ENCODE measurements around the gene PPP1R14C.

The PPP1R14C gene

GRCh38 chr6:150142670-150143515 lies at the start of gene PPP1R14C:
TSS of gene PPP1R14C (plus strand) at chr6:150143044. CDS start at chr6:150143193, 149 bp downstream.
- in situ Hi-C loops (cut with HindIII; ENCODE audit: low sequenced_read_pairs), result no loop called here

- in situ Hi-C loops (cut with HindIII; ENCODE audit: low sequenced_read_pairs), result loop anchor here (25.0 kb wide), 1 partner anchor 269 kb away; the partner anchor contains the start of gene IYD
Measured at GRCh38 chr6:150093397-150093796, 49.4 kb upstream of the PPP1R14C start.

- in situ Hi-C loops (cut with HindIII; ENCODE audit: low sequenced_read_pairs), result loop anchor here (25.0 kb wide), 1 partner anchor 264 kb away; the partner anchor contains the start of gene IYD
Measured at GRCh38 chr6:150098155-150098554, 44.7 kb upstream of the PPP1R14C start.

- in situ Hi-C loops (cut with HindIII; ENCODE audit: low sequenced_read_pairs), result loop anchor here (25.0 kb wide), 1 partner anchor 263 kb away; the partner anchor contains the start of gene IYD
Measured at GRCh38 chr6:150099546-150099945, 43.3 kb upstream of the PPP1R14C start.

GRCh38 chr6:150099953-150100352 lies 42.9 kb upstream of the PPP1R14C start:
- in situ Hi-C loops (cut with HindIII; ENCODE audit: low sequenced_read_pairs), result loop anchor here (25.0 kb wide), 1 partner anchor 262 kb away; the partner anchor contains the start of gene IYD

GRCh38 chr6:150100745-150101144 lies 42.1 kb upstream of the PPP1R14C start:
- in situ Hi-C loops (cut with HindIII; ENCODE audit: low sequenced_read_pairs), result no loop called here

- in situ Hi-C loops (cut with HindIII; ENCODE audit: low sequenced_read_pairs), result no loop called here
Measured at GRCh38 chr6:150102750-150103270, 40.0 kb upstream of the PPP1R14C start.

- in situ Hi-C loops (cut with HindIII; ENCODE audit: low sequenced_read_pairs), result no loop called here
Measured at GRCh38 chr6:150112233-150112632, 30.6 kb upstream of the PPP1R14C start.

GRCh38 chr6:150115769-150116168 lies 27.1 kb upstream of the PPP1R14C start:
- in situ Hi-C loops (cut with HindIII; ENCODE audit: low sequenced_read_pairs), result no loop called here

- in situ Hi-C loops (cut with HindIII; ENCODE audit: low sequenced_read_pairs), result no loop called here
Measured at GRCh38 chr6:150116200-150116800, 26.5 kb upstream of the PPP1R14C start.

- in situ Hi-C loops (cut with HindIII; ENCODE audit: low sequenced_read_pairs), result no loop called here
Measured at GRCh38 chr6:150118203-150118602, 24.6 kb upstream of the PPP1R14C start.

- in situ Hi-C loops (cut with HindIII; ENCODE audit: low sequenced_read_pairs), result no loop called here
Measured at GRCh38 chr6:150118627-150119026, 24.2 kb upstream of the PPP1R14C start.

- in situ Hi-C loops (cut with HindIII; ENCODE audit: low sequenced_read_pairs), result no loop called here
Measured at GRCh38 chr6:150119173-150119572, 23.7 kb upstream of the PPP1R14C start.

GRCh38 chr6:150123645-150124044 lies 19.2 kb upstream of the PPP1R14C start:
- in situ Hi-C loops (cut with HindIII; ENCODE audit: low sequenced_read_pairs), result no loop called here

GRCh38 chr6:150124235-150124634 lies 18.6 kb upstream of the PPP1R14C start:
- in situ Hi-C loops (cut with HindIII; ENCODE audit: low sequenced_read_pairs), result no loop called here

GRCh38 chr6:150126641-150127291 lies 16.1 kb upstream of the PPP1R14C start:
- in situ Hi-C loops (cut with HindIII; ENCODE audit: low sequenced_read_pairs), result no loop called here

GRCh38 chr6:150128425-150128824 lies 14.4 kb upstream of the PPP1R14C start:
- in situ Hi-C loops (cut with HindIII; ENCODE audit: low sequenced_read_pairs), result no loop called here

- in situ Hi-C loops (cut with HindIII; ENCODE audit: low sequenced_read_pairs), result no loop called here
Measured at GRCh38 chr6:150129616-150130505, 13.0 kb upstream of the PPP1R14C start.

- in situ Hi-C loops (cut with HindIII; ENCODE audit: low sequenced_read_pairs), result no loop called here
Measured at GRCh38 chr6:150133686-150134085, 9.2 kb upstream of the PPP1R14C start.

GRCh38 chr6:150134280-150134920 lies 8.4 kb upstream of the PPP1R14C start:
- in situ Hi-C loops (cut with HindIII; ENCODE audit: low sequenced_read_pairs), result no loop called here

Measured in DLD1 (cell line).